H1 (cell line): Measurements from ENCODE around the gene TBC1D25. TPM values are rescaled to one million over a fixed set of nuclear protein-coding genes. Genes with fewer than 3 reads are reported as not detected.

Experiments
- CTCF ChIA-PET: fragments of 300-600 bp; sonication (Branson Sonifier 250); formaldehyde crosslinking; loops from one replicate; lab custom pipeline; 2021; ENCODE audit not compliant: partially characterized antibody; lab: Charles Lee
- POLR2A ChIA-PET: fragments of 300-600 bp; sonication (Branson Sonifier 250); formaldehyde crosslinking; loops from one replicate; lab custom pipeline; 2021; ENCODE audit warnings: inconsistent platforms; ENCODE audit not compliant: partially characterized antibody; lab: Charles Lee
- DNase-seq, 2 experiments: peaks; one replicate each; pipeline versions ENCODE4 v3.0.0 to v3.0.0-alpha.2; 2010 to 2022; ENCODE audit warnings: low spot score in 2 of 2, low read depth in 1 of 2, mixed read lengths in 1 of 2
- FAIRE-seq: peaks from 2 replicates; lab custom pipeline; 2011; peaks lifted over from hg19 to GRCh38; lab: Jason Lieb, UNC
- H2AFZ ChIP-seq: 2 replicates; pipeline ENCODE4 v1.8.1; 2012; ENCODE audit warnings: low read length, inconsistent platforms
- H2AK5ac ChIP-seq: 2 replicates; pipeline ENCODE4 v1.6.1; 2013; ENCODE audit warnings: low read depth, low read length
- H2BK120ac ChIP-seq: replicated peaks from 2 replicates; pipeline ENCODE3; 2013; ENCODE audit warnings: low read depth, low read length, inconsistent platforms
- H2BK12ac ChIP-seq: 2 replicates; pipeline ENCODE4 v1.6.1; 2013; ENCODE audit warnings: low read depth, low read length
- H2BK15ac ChIP-seq: 2 replicates; pipeline ENCODE4 v1.6.1; 2013; ENCODE audit warnings: low read length
- H2BK20ac ChIP-seq: 2 replicates; pipeline ENCODE4 v1.6.1; 2013; ENCODE audit warnings: low read length
- H2BK5ac ChIP-seq: 2 replicates; pipeline ENCODE4 v1.6.1; 2013; ENCODE audit warnings: low read depth, low read length
- H3K14ac ChIP-seq: 2 replicates; pipeline ENCODE4 v1.6.1; 2013; ENCODE audit warnings: inconsistent platforms; ENCODE audit not compliant: insufficient read length
- H3K18ac ChIP-seq: 2 replicates; pipeline ENCODE4 v1.6.1; 2013; ENCODE audit warnings: low read length; ENCODE audit errors: extremely low read depth
- H3K23ac ChIP-seq: 2 replicates; pipeline ENCODE4 v1.6.1; 2013; ENCODE audit warnings: inconsistent platforms; ENCODE audit not compliant: insufficient read length
- H3K23me2 ChIP-seq: 2 replicates; pipeline ENCODE4 v1.6.1; 2013; ENCODE audit warnings: low read depth, low read length
- H3K27ac ChIP-seq: 2 replicates; pipeline ENCODE4 v1.6.1; 2011; ENCODE audit warnings: low read depth, low read length, inconsistent platforms
- H3K27me3 ChIP-seq, 4 experiments: replicated peaks in 1 of 4; 1 replicate in 1 of 4; 2 replicates in 3 of 4; pipeline versions ENCODE4 v1.6.1 to v1.8.1; 2011 to 2013; ENCODE audit warnings: low read length in 3 of 4, mild to moderate bottlenecking in 3 of 4, inconsistent platforms in 2 of 4, mixed read lengths in 2 of 4, moderate library complexity in 1 of 4; ENCODE audit not compliant: control insufficient read depth in 3 of 4, insufficient read depth in 3 of 4; ENCODE audit errors: extremely low read depth in 1 of 4
- H3K36me3 ChIP-seq, 4 experiments: 2 replicates each; pipeline versions ENCODE4 v1.6.1 to v1.8.1; 2011 to 2013; ENCODE audit warnings: mild to moderate bottlenecking in 4 of 4, low read length in 3 of 4, moderate library complexity in 2 of 4, control low read depth in 1 of 4, inconsistent platforms in 1 of 4; ENCODE audit not compliant: insufficient read depth in 4 of 4, control insufficient read depth in 2 of 4
- H3K4ac ChIP-seq: replicated peaks from 2 replicates; pipeline ENCODE3; 2013; ENCODE audit warnings: low read length, low read depth, mixed read lengths, inconsistent platforms; ENCODE audit not compliant: insufficient read length
- H3K4me1 ChIP-seq, 4 experiments: replicated peaks in 1 of 4; 1 replicate in 1 of 4; 2 replicates in 3 of 4; pipeline versions ENCODE4 v1.6.1 to v1.8.1; 2011 to 2013; ENCODE audit warnings: low read length in 3 of 4, inconsistent platforms in 2 of 4, mixed read lengths in 1 of 4; ENCODE audit not compliant: insufficient read depth in 4 of 4, control insufficient read depth in 3 of 4
- H3K4me2 ChIP-seq, 2 experiments: 2 replicates each; pipeline versions ENCODE4 v1.6.1 to v1.8.1; 2011 to 2013; ENCODE audit warnings: low read depth in 2 of 2, low read length in 2 of 2, control low read depth in 1 of 2, inconsistent platforms in 1 of 2, mild to moderate bottlenecking in 1 of 2; ENCODE audit not compliant: insufficient read depth in 1 of 2
- H3K4me3 ChIP-seq, 4 experiments: fragments of 200-600, 300-600 bp in 1 of 4; sonication (generic), shearing (Covaris generic), sonication (Bioruptor Twin) in 1 of 4; 2 replicates each; pipeline versions ENCODE4 v1.5.1 to v1.8.1; 2011 to 2016; ENCODE audit warnings: low read length in 4 of 4, low read depth in 3 of 4, control low read depth in 2 of 4, inconsistent platforms in 2 of 4, mild to moderate bottlenecking in 2 of 4, mixed read lengths in 1 of 4, moderate library complexity in 1 of 4; ENCODE audit not compliant: insufficient read depth in 2 of 4; ENCODE audit errors: extremely low read depth in 1 of 4
- H3K56ac ChIP-seq: replicated peaks from 2 replicates; pipeline ENCODE3; 2013; ENCODE audit warnings: low read depth, mild to moderate bottlenecking, mixed read lengths, low read length, inconsistent platforms; ENCODE audit not compliant: insufficient read length
- H3K79me1 ChIP-seq: 2 replicates; pipeline ENCODE4 v1.6.1; 2013; ENCODE audit warnings: low read depth, low read length, control low read depth
- H3K79me2 ChIP-seq, 2 experiments: 2 replicates each; pipeline versions ENCODE4 v1.6.1 to v1.8.1; 2012 to 2013; ENCODE audit warnings: low read length in 2 of 2, mild to moderate bottlenecking in 2 of 2, inconsistent platforms in 1 of 2; ENCODE audit not compliant: insufficient read depth in 2 of 2, control insufficient read depth in 1 of 2
- H3K9ac ChIP-seq, 4 experiments: replicated peaks in 1 of 4; 1 replicate in 1 of 4; 2 replicates in 3 of 4; pipeline versions ENCODE4 v1.6.1 to v1.8.1; 2011 to 2013; ENCODE audit warnings: low read depth in 3 of 4, low read length in 3 of 4, control low read depth in 2 of 4, mild to moderate bottlenecking in 2 of 4, moderate library complexity in 2 of 4, inconsistent platforms in 1 of 4; ENCODE audit errors: extremely low read depth in 1 of 4
- H3K9me3 ChIP-seq, 2 experiments: 2 replicates each; pipeline versions ENCODE4 v1.6.1 to v1.8.1; 2012 to 2013; ENCODE audit warnings: mild to moderate bottlenecking in 2 of 2, moderate library complexity in 2 of 2, control low read depth in 1 of 2, inconsistent platforms in 1 of 2, low read depth in 1 of 2, low read length in 1 of 2, mixed read lengths in 1 of 2; ENCODE audit not compliant: insufficient read depth in 2 of 2
- H4K20me1 ChIP-seq, 2 experiments: replicated peaks in 1 of 2; 2 replicates each; pipeline versions ENCODE3 to v1.8.1; 2011 to 2013; ENCODE audit warnings: inconsistent platforms in 2 of 2, low read length in 2 of 2, mild to moderate bottlenecking in 1 of 2; ENCODE audit not compliant: insufficient read depth in 2 of 2, control insufficient read depth in 1 of 2
- H4K5ac ChIP-seq: 2 replicates; pipeline ENCODE4 v1.6.1; 2013; ENCODE audit warnings: low read length, low read depth, mixed read lengths, inconsistent platforms; ENCODE audit not compliant: insufficient read length
- H4K8ac ChIP-seq: 2 replicates; pipeline ENCODE4 v1.8.0; 2013; ENCODE audit warnings: mild to moderate bottlenecking, moderate library complexity, low read length, inconsistent platforms; ENCODE audit not compliant: insufficient read depth; ENCODE audit errors: extremely low read depth
- H4K91ac ChIP-seq: replicated peaks from 2 replicates; pipeline ENCODE3; 2013; ENCODE audit warnings: low read length, mixed read lengths, inconsistent platforms; ENCODE audit not compliant: insufficient read length
- GTF2F1 ChIP-seq: IDR thresholded peaks from 2 replicates; pipeline ENCODE4 v1.6.1; 2012; ENCODE audit warnings: low read depth, low read length, improper control_type of control experiment, borderline replicate concordance
- NANOG ChIP-seq: IDR thresholded peaks from 2 replicates; pipeline ENCODE4 v1.6.1; 2011; ENCODE audit warnings: low read length, low read depth, mild to moderate bottlenecking, inconsistent platforms; ENCODE audit not compliant: insufficient read depth, poor library complexity, severe bottlenecking
- WGBS, 2 experiments: shearing (Covaris generic) in 1 of 2; methylation state at CpG; one replicate each; pipeline versions ENCODE4 v1.1.6 to v1.1.7; 2013 to 2015; ENCODE audit warnings: low lambda C conversion rate in 2 of 2, mixed read lengths in 2 of 2, inconsistent platforms in 1 of 2, low coverage in 1 of 2, missing lambda C conversion rate in 1 of 2; ENCODE audit not compliant: insufficient replicate concordance in 2 of 2, insufficient coverage in 1 of 2, insufficient read length in 1 of 2; ENCODE audit errors: extremely low coverage in 1 of 2, missing lambda C conversion rate in 1 of 2; 5-methylcytosine and 5-hydroxymethylcytosine counted together
- polyA plus RNA-seq, 7 experiments: library from polyadenylated mRNA; depleted of rRNA in 3 of 7; stranded (reverse) in 5 of 7; unstranded in 2 of 7; fragments of >200 nt in 5 of 7; fragments of 200-250 nt in 2 of 7; gene quantifications; 1 replicate in 5 of 7; 2 replicates in 1 of 7; 4 replicates in 1 of 7; pipeline versions ENCODE4 v1.2.1 to v1.2.3, GENCODE V29; 2011 to 2013; ENCODE audit warnings: missing spikeins in 2 of 7, mixed read lengths in 2 of 7
- total RNA-seq: library from RNA; stranded (reverse); fragmentation: NEBNext Ultra II Directional; extraction: Animal tissue kit (Norgen Biotek cat#: 25700); gene quantifications from 2 replicates; pipeline ENCODE4 v1.2.1, GENCODE V29; 2021

TBC1D25 gene
- total and polyA plus RNA-seq, 2 of the 8 experiments (the other 6 are each of a cell fraction or from before 2014, with no cell fraction given): 6.5 to 6.8 TPM

DNA sequence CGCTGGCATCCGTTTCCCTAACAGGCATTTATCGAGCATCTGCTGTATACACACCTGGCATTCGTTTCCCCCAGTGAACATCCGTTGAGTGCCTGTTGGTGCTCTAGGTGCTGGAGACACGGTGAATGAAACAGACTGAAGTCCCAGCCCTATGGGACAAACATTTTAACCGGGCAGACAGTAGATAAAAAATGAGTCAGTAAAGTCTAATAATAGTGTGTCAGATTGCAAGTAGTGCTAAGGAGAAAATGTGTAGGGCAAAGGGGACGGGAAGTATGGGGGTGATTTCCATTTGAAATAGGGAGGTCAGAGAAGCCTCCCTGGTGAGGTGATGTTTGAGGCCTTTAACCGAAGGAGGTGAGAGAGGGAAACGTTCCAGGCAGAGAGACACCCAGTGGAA, 23.2 kb upstream of the TBC1D25 start:
- Histone ChIP-seq H3K18ac (no peak overlapping the region), H2BK15ac (no peak overlapping the region), H3K79me2 (no peaks in the 10 kb centered on the region), H3K9me3 (no peaks in the 10 kb centered on the region), H4K5ac (no peak overlapping the region), H3K27ac (no peak overlapping the region), H4K91ac (no peak overlapping the region), H3K27me3 (no peaks in the 10 kb centered on the region), H3K23me2 (no peaks in the 10 kb centered on the region), H3K4me3 (no peak overlapping the region), H3K9ac (no peak overlapping the region), H3K23ac (no peak overlapping the region), H2BK20ac (no peak overlapping the region), H3K79me1 (no peaks in the 10 kb centered on the region), H2BK5ac (no peak overlapping the region), H4K8ac (no peak overlapping the region), H3K56ac (no peak overlapping the region), H4K20me1 (no peaks in the 10 kb centered on the region), H3K4me2 (no peak overlapping the region), H2BK12ac (no peak overlapping the region), H2AK5ac (no peak overlapping the region), H2BK120ac (no peak overlapping the region), H3K14ac (no peak overlapping the region), H3K36me3 (peaks cover 0 to 2% (median 0%) of the 10 kb centered on the region in 4 experiments; a peak in 3 of 8 replicates), H2AFZ (no peak overlapping the region), H3K4me1 (no peaks in the 10 kb centered on the region), H3K4ac (no peak overlapping the region)
- no peak for TF ChIP-seq GTF2F1
- no peak for TF ChIP-seq NANOG
- DNase-seq (no peak), FAIRE-seq (no peak)
- POLR2A ChIA-PET: no interaction called here
- CTCF ChIA-PET: no interaction called here
- WGBS, 2 experiments: 79% methylated on average over 10 of the region's 10 CpGs; no CpG with 5 or more reads in 1 of the 2 experiments
